Neuronal stem cell (in vitro differentiated cells): Measurements from ENCODE around the gene ACACA.

ENCODE experiments used
- DNase-seq: peaks from one replicate; pipeline ENCODE4 v3.0.0-alpha.2; 2013; ENCODE audit warnings: low spot score
- H2AFZ ChIP-seq: one replicate; pipeline ENCODE4 v1.6.1; 2013; ENCODE audit warnings: mild to moderate bottlenecking, low read length, inconsistent platforms
- H2AK5ac ChIP-seq: 2 replicates; pipeline ENCODE4 v1.6.1; 2013; ENCODE audit warnings: low read depth, mild to moderate bottlenecking, inconsistent platforms, low read length, moderate library complexity, mixed read lengths
- H2BK120ac ChIP-seq: 2 replicates; pipeline ENCODE4 v1.6.1; 2013; ENCODE audit warnings: low read depth, mild to moderate bottlenecking, inconsistent platforms, low read length, moderate library complexity, mixed read lengths
- H2BK12ac ChIP-seq: one replicate; pipeline ENCODE4 v1.6.1; 2013; ENCODE audit warnings: low read length, inconsistent platforms
- H2BK15ac ChIP-seq: 2 replicates; pipeline ENCODE4 v1.6.1; 2013; ENCODE audit warnings: mild to moderate bottlenecking, low read length, inconsistent platforms, mixed read lengths
- H2BK5ac ChIP-seq: one replicate; pipeline ENCODE4 v1.6.1; 2013; ENCODE audit warnings: inconsistent platforms, mild to moderate bottlenecking, low read length, moderate library complexity
- H3K14ac ChIP-seq: one replicate; pipeline ENCODE4 v1.6.1; 2013; ENCODE audit warnings: low read length, inconsistent platforms
- H3K18ac ChIP-seq: 2 replicates; pipeline ENCODE4 v1.6.1; 2013; ENCODE audit warnings: low read length, inconsistent platforms
- H3K23ac ChIP-seq: 2 replicates; pipeline ENCODE4 v1.6.1; 2013; ENCODE audit warnings: low read depth, mild to moderate bottlenecking, mixed read lengths, low read length, inconsistent platforms; ENCODE audit not compliant: poor library complexity
- H3K27ac ChIP-seq: replicated peaks from 3 replicates; pipeline ENCODE4 v1.5.1; 2013; ENCODE audit warnings: low read length, inconsistent platforms
- H3K27me3 ChIP-seq, 3 experiments: 2 replicates each; pipeline ENCODE4 v1.6.1; 2013; ENCODE audit warnings: low read length in 3 of 3, mild to moderate bottlenecking in 2 of 3, inconsistent platforms in 1 of 3, low read depth in 1 of 3, mixed read lengths in 1 of 3, moderate library complexity in 1 of 3; ENCODE audit not compliant: control insufficient read depth in 3 of 3, insufficient read depth in 3 of 3
- H3K36me3 ChIP-seq, 2 donors: replicated peaks in 1 of 2; 2 replicates each; pipeline ENCODE4 v1.6.1; 2013; ENCODE audit warnings: low read length in 2 of 2; ENCODE audit not compliant: control insufficient read depth in 2 of 2, insufficient read depth in 2 of 2
- H3K4ac ChIP-seq: 2 replicates; pipeline ENCODE4 v1.6.1; 2013; ENCODE audit warnings: inconsistent platforms, mild to moderate bottlenecking, low read length, moderate library complexity
- H3K4me1 ChIP-seq, 2 donors: 1 replicate in 1 of 2; 2 replicates in 1 of 2; pipeline ENCODE4 v1.6.1; 2013; ENCODE audit warnings: low read length in 2 of 2, low read depth in 1 of 2; ENCODE audit not compliant: control insufficient read depth in 2 of 2, insufficient read depth in 1 of 2
- H3K4me2 ChIP-seq: one replicate; pipeline ENCODE4 v1.6.1; 2013; ENCODE audit warnings: mild to moderate bottlenecking, low read length, inconsistent platforms; ENCODE audit not compliant: insufficient read depth, poor library complexity, severe bottlenecking
- H3K4me3 ChIP-seq, 2 donors: 2 replicates each; pipeline ENCODE4 v1.5.1; 2013; ENCODE audit warnings: low read length in 2 of 2, mild to moderate bottlenecking in 2 of 2, inconsistent platforms in 1 of 2, moderate library complexity in 1 of 2
- H3K79me1 ChIP-seq: one replicate; pipeline ENCODE4 v1.6.1; 2013; ENCODE audit warnings: low read depth, mild to moderate bottlenecking, inconsistent platforms, low read length, moderate library complexity
- H3K9ac ChIP-seq: one replicate; pipeline ENCODE4 v1.6.1; 2013; ENCODE audit warnings: mild to moderate bottlenecking, low read depth, low read length, inconsistent platforms; ENCODE audit not compliant: poor library complexity
- H3K9me3 ChIP-seq, 2 donors: replicated peaks in 1 of 2; 2 replicates each; pipeline versions ENCODE3 to v1.6.1; 2013; ENCODE audit warnings: low read length in 2 of 2, mild to moderate bottlenecking in 2 of 2, inconsistent platforms in 1 of 2, low read depth in 1 of 2, mixed read lengths in 1 of 2, moderate library complexity in 1 of 2; ENCODE audit not compliant: control insufficient read depth in 2 of 2, insufficient read depth in 1 of 2
- H4K8ac ChIP-seq: one replicate; pipeline ENCODE4 v1.6.1; 2013; ENCODE audit warnings: low read depth, mild to moderate bottlenecking, inconsistent platforms, low read length, moderate library complexity
- H4K91ac ChIP-seq: one replicate; pipeline ENCODE4 v1.6.1; 2013; ENCODE audit warnings: low read length, low read depth, mild to moderate bottlenecking, inconsistent platforms; ENCODE audit not compliant: poor library complexity
- WGBS, 2 donors: extraction: QIAGEN DNeasy Blood & Tissue Kit; methylation state at CpG; one replicate each; pipeline ENCODE4 v1.1.7; 2013; ENCODE audit warnings: missing lambda C conversion rate in 2 of 2, mixed read lengths in 1 of 2; ENCODE audit not compliant: insufficient read length in 2 of 2, insufficient replicate concordance in 1 of 2; ENCODE audit errors: extremely low coverage in 2 of 2; 5-methylcytosine and 5-hydroxymethylcytosine counted together

The ACACA gene

DNA sequence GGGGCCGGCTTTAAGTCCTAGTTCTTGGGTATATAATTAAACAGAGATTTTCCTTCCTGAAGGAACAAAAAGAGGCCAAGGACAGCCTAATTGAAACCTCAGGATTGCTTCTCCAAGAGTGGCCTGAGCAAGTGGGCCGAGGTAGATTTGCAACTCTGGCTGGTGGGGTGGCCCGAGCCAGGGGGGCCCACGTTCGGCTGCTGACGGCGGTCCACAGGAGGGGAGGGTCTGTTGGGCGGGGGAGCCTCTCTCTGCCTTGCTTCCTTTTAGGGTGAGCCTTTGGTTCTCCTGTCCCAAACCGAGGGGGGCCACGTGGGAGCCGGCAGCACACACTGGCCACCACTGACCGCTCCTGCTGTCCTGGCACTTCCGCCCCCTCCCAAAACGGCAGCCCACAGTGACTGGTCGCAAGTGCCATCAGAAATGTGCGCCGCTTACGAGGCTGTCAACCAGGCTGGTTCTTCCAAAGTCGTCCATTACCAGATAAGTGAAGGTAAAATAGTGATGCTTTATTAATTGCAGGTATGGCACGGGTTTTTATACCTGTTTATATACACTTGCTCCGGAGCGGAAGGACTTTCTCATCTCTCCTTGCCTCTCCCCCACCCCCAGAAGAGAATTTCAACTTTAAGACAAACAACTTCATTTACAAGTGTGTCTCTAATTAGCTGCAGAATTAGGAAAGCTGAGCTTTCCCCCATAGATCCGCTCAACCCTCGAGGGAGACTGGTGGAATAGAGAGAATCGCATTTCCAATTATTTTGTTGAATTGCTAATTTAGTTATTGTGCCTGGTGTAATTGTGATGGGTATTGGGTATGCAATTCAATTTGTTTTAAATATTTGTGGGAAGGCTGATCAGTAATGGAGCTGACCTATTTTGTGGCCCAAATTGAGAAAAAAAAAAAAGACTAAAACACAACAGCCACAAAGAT is 340.0 kb downstream of the ACACA start:
- Histone ChIP-seq H2BK12ac (no peak overlapping the region), H3K14ac (no peak overlapping the region), H3K36me3 (no peaks in the 10 kb centered on the region), H3K4me1 (peaks cover 0 to 4% of the 10 kb centered on the region in 2 donors), H2BK120ac (no peak overlapping the region), H3K9me3 (no peaks in the 10 kb centered on the region), H3K27me3 (peaks cover 0 to 5% (median 4%) of the 10 kb centered on the region in 3 experiments), H3K4ac (no peak overlapping the region), H3K23ac (peak overlapping the region; percentile 8), H3K4me3 (no peak overlapping the region), H2AFZ (no peak overlapping the region), H2AK5ac (no peak overlapping the region), H2BK15ac (no peak overlapping the region), H2BK5ac (no peak overlapping the region), H4K91ac (no peak overlapping the region), H3K18ac (peak overlapping the region; percentile 72), H4K8ac (no peak overlapping the region), H3K9ac (no peak overlapping the region), H3K4me2 (no peak overlapping the region), H3K79me1 (no peaks in the 10 kb centered on the region), H3K27ac (no peak overlapping the region)
- no peak for DNase-seq
- no CpG with 5 or more reads among the region's 25 CpGs for WGBS, 2 donors

- no peak overlapping the region for H2BK120ac ChIP-seq
- peak overlapping the region; percentile 50 for H3K14ac ChIP-seq
- H4K8ac ChIP-seq, result no peak overlapping the region
- no peak overlapping the region for H2BK15ac ChIP-seq
- H3K4me1 ChIP-seq, result peaks cover 0 to 4% of the 10 kb centered on the region in 2 donors
- DNase-seq, result no peak
- H2AFZ ChIP-seq, result no peak overlapping the region
- H3K18ac ChIP-seq, result peak overlapping the region; percentile 35
- no peak overlapping the region for H3K9ac ChIP-seq
- no peaks in the 10 kb centered on the region for H3K36me3 ChIP-seq
- no peaks in the 10 kb centered on the region for H3K79me1 ChIP-seq
- H2BK12ac ChIP-seq, result no peak overlapping the region
- no peak overlapping the region for H3K23ac ChIP-seq
- H4K91ac ChIP-seq, result no peak overlapping the region
- whole genome bisulfite sequencing, 2 donors, result no CpG with 5 or more reads among the region's 23 CpGs
- peaks cover 0 to 5% (median 4%) of the 10 kb centered on the region in 3 experiments for H3K27me3 ChIP-seq
- no peak overlapping the region for H3K4me2 ChIP-seq
- H2BK5ac ChIP-seq, result no peak overlapping the region
- H3K4ac ChIP-seq, result no peak overlapping the region
- no peaks in the 10 kb centered on the region for H3K9me3 ChIP-seq
- no peak overlapping the region for H3K27ac ChIP-seq
- H2AK5ac ChIP-seq, result no peak overlapping the region
- no peak overlapping the region for H3K4me3 ChIP-seq
Measured at GRCh38 chr17:37065486-37066321, 340.9 kb downstream of the ACACA start.

DNA sequence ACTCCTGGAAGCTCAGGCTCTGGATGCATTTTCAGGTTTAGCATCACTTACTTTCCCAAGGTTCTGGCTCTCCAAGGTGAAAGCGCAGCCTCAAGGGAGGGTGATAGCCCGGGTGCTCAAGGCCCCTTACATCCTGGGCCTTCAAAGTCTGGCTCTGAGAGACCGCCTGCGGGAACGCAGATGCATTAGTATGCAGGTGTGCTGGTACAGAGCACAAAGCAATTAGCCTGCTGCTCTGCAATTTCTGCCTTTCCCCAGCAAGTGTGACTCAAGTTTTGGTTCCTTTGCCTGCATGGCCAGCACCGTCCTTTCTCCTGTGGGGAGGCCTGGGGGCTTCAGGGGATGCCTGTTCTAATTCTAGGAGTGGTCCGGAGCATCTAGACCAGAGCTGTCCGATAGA is 341.7 kb downstream of the ACACA start:
- Histone ChIP-seq H2AK5ac (no peak overlapping the region), H2BK12ac (no peak overlapping the region), H3K4ac (no peak overlapping the region), H3K4me3 (no peak overlapping the region), H3K9ac (no peak overlapping the region), H2BK15ac (peak overlapping the region; percentile 30), H2AFZ (no peak overlapping the region), H3K14ac (no peak overlapping the region), H3K36me3 (no peaks in the 10 kb centered on the region), H3K9me3 (no peaks in the 10 kb centered on the region), H3K4me2 (no peak overlapping the region), H2BK5ac (peak overlapping the region; percentile 43), H3K4me1 (peaks cover 3 to 4% of the 10 kb centered on the region in 2 donors), H3K27ac (no peak overlapping the region), H3K27me3 (peaks cover 0 to 5% (median 4%) of the 10 kb centered on the region in 3 experiments), H3K18ac (no peak overlapping the region), H4K91ac (no peak overlapping the region), H2BK120ac (no peak overlapping the region), H4K8ac (no peak overlapping the region), H3K23ac (no peak overlapping the region), H3K79me1 (no peaks in the 10 kb centered on the region)
- WGBS, 2 donors, result no CpG with 5 or more reads among the region's 8 CpGs
- no peak for DNase-seq

- Histone ChIP-seq H3K9me3 (no peaks in the 10 kb centered on the region), H2BK5ac (no peak overlapping the region), H4K8ac (no peak overlapping the region), H2BK12ac (no peak overlapping the region), H2AK5ac (no peak overlapping the region), H2AFZ (no peak overlapping the region), H3K9ac (no peak overlapping the region), H2BK15ac (no peak overlapping the region), H3K23ac (no peak overlapping the region), H4K91ac (no peak overlapping the region), H3K27me3 (peaks cover 0 to 5% (median 4%) of the 10 kb centered on the region in 3 experiments), H3K14ac (no peak overlapping the region), H3K27ac (no peak overlapping the region), H3K79me1 (no peaks in the 10 kb centered on the region), H3K4me2 (no peak overlapping the region), H3K18ac (no peak overlapping the region), H3K4ac (no peak overlapping the region), H3K4me3 (no peak overlapping the region), H3K4me1 (peaks cover 3 to 4% of the 10 kb centered on the region in 2 donors), H3K36me3 (no peaks in the 10 kb centered on the region), H2BK120ac (no peak overlapping the region)
- WGBS, 2 donors, result no CpG with 5 or more reads among the region's 11 CpGs
- DNase-seq, result no peak
Measured at GRCh38 chr17:37064206-37064605, 342.4 kb downstream of the ACACA start.
